ENCODE data around the gene METTL9. TPM values are rescaled to one million over a fixed set of nuclear protein-coding genes. Genes with fewer than 3 reads are reported as not detected.
"Not testable (repeated sequence)": the region's sequence is repeated elsewhere in the genome, so short reads cannot be mapped to it uniquely, and the experiment has no call there.

Gene METTL9
- polyA plus RNA-seq, 1 experiment = 46.3 TPM

DNA sequence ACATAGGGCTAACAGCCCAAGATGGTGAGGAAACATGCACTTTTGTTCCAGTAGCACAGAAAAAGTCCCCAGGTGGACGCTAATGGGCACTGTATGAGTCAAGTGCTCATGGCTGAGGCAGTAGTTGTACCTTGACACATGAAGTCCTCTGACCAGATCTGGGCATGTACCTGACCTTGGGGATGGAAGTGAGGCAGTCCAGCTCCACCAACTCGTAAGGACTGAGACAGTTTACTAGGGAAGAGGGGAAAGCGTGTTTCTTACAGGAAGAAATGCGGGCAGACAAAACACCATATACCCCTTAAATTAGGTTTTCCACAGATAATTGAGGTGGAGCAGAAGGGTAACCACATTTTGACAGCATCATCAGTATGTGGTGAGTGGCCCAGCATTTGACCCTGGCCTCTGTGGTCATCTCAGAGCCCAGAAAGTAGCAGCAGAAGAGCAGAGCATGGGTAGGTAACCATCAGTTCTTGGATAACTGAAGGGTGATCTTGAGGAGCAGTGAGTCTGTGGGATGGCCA is 32.4 kb upstream of the METTL9 start:
- ChIA-PET POLR2A (no interaction called here), CTCF (no interaction called here)
- DNase-seq (ENCODE audit: low read depth) = no peak
- Histone ChIP-seq H3K27me3 (ENCODE audit: control insufficient read depth, insufficient read depth, low read length) (peaks cover 3% of the 10 kb centered on the region; the same call in 1 of the 2 replicates), H3K36me3 (ENCODE audit: control insufficient read depth, insufficient read depth, low read length) (no peaks in the 10 kb centered on the region), H3K4me3 (ENCODE audit: low read depth, low read length) (no peak overlapping the region)
- TF ChIP-seq, protein P1, sequence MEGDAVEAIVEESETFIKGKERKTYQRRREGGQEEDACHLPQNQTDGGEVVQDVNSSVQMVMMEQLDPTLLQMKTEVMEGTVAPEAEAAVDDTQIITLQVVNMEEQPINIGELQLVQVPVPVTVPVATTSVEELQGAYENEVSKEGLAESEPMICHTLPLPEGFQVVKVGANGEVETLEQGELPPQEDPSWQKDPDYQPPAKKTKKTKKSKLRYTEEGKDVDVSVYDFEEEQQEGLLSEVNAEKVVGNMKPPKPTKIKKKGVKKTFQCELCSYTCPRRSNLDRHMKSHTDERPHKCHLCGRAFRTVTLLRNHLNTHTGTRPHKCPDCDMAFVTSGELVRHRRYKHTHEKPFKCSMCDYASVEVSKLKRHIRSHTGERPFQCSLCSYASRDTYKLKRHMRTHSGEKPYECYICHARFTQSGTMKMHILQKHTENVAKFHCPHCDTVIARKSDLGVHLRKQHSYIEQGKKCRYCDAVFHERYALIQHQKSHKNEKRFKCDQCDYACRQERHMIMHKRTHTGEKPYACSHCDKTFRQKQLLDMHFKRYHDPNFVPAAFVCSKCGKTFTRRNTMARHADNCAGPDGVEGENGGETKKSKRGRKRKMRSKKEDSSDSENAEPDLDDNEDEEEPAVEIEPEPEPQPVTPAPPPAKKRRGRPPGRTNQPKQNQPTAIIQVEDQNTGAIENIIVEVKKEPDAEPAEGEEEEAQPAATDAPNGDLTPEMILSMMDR (IDR thresholded peaks at IDR 0.05; ENCODE audit: insufficient read depth, low read depth, low read length) = no peak

DNA sequence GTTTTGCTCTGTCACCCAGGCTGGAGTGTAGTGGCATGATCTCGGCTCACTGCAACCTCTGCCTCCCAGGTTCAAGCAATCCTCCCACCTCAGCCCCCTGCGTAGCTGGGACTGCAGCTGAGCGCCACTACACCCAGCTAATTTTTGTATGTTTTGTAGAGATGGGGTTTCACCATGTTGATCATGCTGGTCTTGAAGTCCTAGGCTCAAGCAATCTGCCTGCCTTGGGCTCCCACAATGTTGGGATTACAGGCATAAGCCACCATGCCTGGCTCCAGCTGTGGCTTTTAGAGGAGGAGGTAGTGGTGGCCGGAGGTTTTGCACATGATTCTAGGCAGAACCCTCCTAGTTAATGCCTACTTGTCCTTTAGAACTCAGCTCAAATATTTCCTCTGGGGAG is 31.9 kb upstream of the METTL9 start:
- H3K4me3 ChIP-seq (ENCODE audit: low read depth, low read length); DNase-seq (ENCODE audit: low read depth); H3K27me3 ChIP-seq (ENCODE audit: control insufficient read depth, insufficient read depth, low read length); POLR2A ChIA-PET; H3K36me3 ChIP-seq (ENCODE audit: control insufficient read depth, insufficient read depth, low read length): not testable (repeated sequence)
- CTCF ChIA-PET = interaction anchor here (0.6 kb wide), 1 partner anchor 141 kb away, joined by 4 read pairs; no protein-coding TSS in a partner anchor

DNA sequence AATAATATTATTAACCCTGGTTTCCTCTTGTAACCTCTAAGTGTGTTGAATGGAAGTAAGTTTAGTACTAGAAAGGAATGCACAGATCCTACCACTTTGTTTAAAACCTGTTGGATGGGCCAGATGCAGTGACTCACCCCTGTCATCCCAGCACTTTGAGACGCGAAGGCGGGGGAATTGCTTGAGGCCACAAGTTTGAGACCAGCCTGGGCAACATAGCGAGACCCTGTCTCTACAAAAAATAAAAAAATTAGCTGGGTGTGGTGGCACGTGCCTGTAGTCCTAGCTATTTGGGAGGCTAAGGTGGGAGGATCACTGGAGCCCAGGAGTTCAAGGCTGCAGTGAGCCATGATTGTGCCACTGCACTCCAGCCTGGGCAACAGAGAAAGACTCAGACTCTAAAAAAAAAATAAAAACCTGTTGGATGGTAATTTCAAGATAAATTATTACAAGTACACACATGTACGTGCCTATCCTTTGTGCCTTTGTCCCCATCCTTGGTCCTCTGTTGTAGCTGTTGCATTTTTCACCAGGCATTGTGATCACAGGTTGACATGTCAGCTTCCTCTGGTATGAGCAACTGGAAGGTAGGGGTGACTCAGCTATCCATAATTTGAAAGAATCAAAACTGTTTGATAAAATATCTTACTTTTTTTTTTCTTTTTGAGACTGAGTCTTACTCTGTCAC is 30.7 kb upstream of the METTL9 start:
- H3K36me3 ChIP-seq (ENCODE audit: control insufficient read depth, insufficient read depth, low read length) = no peaks in the 10 kb centered on the region
- H3K4me3 ChIP-seq (ENCODE audit: low read depth, low read length) = no peak overlapping the region
- H3K27me3 ChIP-seq (ENCODE audit: control insufficient read depth, insufficient read depth, low read length) = peaks cover 3% of the 10 kb centered on the region; the same call in 1 of the 2 replicates
- CTCF ChIA-PET = interaction anchor here (0.6 kb wide), 1 partner anchor 61 kb away, joined by 3 read pairs; no protein-coding TSS in a partner anchor
- TF ChIP-seq, protein P1 (IDR thresholded peaks at IDR 0.05; ENCODE audit: insufficient read depth, low read depth, low read length) = no peak
- no peak for DNase-seq (ENCODE audit: low read depth)
- POLR2A ChIA-PET = no interaction called here

DNA sequence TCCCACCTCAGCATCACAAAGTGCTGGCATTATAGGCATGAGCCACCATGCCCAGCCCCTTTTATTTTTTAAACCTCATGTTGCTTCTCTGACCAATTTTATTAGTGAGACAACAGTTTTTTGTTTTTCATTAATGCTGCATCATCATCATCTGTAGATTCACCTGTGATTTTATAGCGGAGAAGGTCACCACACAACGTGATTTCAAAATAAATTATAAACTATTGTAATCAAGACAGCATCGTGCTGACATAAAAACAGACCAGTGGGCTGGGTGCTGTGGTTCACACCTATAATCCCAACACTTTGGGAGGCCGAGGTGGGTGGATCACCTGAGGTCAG is 28.7 kb upstream of the METTL9 start:
- ChIA-PET POLR2A (no interaction called here), CTCF (interaction anchor here (0.6 to 1.1 kb wide), 2 partner anchors 9 to 14 kb away, joined by 3 to 5 read pairs; no protein-coding TSS in a partner anchor)
- no peak for DNase-seq (ENCODE audit: low read depth)
- Histone ChIP-seq H3K27me3 (ENCODE audit: control insufficient read depth, insufficient read depth, low read length) (peaks cover 3% of the 10 kb centered on the region; the same call in 1 of the 2 replicates), H3K4me3 (ENCODE audit: low read depth, low read length) (no peak overlapping the region), H3K36me3 (ENCODE audit: control insufficient read depth, insufficient read depth, low read length) (no peaks in the 10 kb centered on the region)
- TF ChIP-seq, protein P1 (IDR thresholded peaks at IDR 0.05; ENCODE audit: insufficient read depth, low read depth, low read length) = no peak

DNA sequence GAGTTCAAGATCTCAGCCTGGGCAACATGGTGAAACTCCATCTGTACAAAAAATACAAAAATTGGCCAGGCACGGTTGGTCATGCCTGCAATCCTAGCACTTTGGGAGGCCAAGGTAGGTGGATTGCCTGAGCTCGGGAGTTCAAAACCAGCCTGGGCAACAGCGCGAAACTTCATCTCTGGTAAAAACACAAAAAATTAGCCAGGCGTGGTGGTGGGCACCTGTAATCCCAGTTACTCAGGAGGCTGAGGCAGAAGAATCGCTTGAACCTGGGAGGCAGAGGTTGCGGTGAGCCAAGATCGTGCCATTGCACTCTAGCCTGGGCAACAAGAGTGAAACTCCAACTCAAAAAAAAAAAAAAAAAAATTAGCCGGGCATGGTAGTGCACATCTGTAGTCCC is 25.9 kb upstream of the METTL9 start:
- CTCF ChIA-PET = interaction anchor here (1.3 to 1.7 kb wide), 2 partner anchors 10 to 18 kb away, joined by 5 read pairs; no protein-coding TSS in a partner anchor
- POLR2A ChIA-PET; H3K27me3 ChIP-seq (ENCODE audit: control insufficient read depth, insufficient read depth, low read length); H3K36me3 ChIP-seq (ENCODE audit: control insufficient read depth, insufficient read depth, low read length); H3K4me3 ChIP-seq (ENCODE audit: low read depth, low read length); DNase-seq (ENCODE audit: low read depth): not testable (repeated sequence)

DNA sequence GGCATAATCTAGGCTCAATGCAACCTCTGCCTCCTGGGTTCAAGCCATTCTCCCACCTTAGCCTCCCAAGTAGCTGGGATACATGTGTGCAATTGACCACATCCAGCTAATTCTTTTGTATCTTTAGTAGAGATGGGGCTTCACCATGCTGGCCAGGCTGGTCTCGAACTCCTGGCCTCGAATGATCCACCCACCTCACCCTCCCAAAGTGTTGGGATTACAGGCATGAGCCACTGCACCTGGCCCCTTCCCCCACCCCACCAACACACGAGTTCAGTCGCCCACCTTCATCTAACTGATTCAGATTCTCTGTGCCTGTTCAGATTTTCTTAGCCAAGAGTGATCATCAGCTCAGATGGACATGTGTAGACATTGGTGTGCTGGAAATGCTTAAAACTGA is 25.0 kb upstream of the METTL9 start:
- peaks cover 2% of the 10 kb centered on the region; the same call in 1 of the 2 replicates for H3K27me3 ChIP-seq (ENCODE audit: control insufficient read depth, insufficient read depth, low read length)
- H3K36me3 ChIP-seq (ENCODE audit: control insufficient read depth, insufficient read depth, low read length) = no peaks in the 10 kb centered on the region
- DNase-seq (ENCODE audit: low read depth) = no peak
- H3K4me3 ChIP-seq (ENCODE audit: low read depth, low read length) = no peak overlapping the region
- ChIA-PET POLR2A (no interaction called here), CTCF (interaction anchor here (1.7 kb wide), 1 partner anchor 19 kb away, joined by 5 read pairs; no protein-coding TSS in a partner anchor)
- TF ChIP-seq, protein P1 (IDR thresholded peaks at IDR 0.05; ENCODE audit: insufficient read depth, low read depth, low read length) = no peak

DNA sequence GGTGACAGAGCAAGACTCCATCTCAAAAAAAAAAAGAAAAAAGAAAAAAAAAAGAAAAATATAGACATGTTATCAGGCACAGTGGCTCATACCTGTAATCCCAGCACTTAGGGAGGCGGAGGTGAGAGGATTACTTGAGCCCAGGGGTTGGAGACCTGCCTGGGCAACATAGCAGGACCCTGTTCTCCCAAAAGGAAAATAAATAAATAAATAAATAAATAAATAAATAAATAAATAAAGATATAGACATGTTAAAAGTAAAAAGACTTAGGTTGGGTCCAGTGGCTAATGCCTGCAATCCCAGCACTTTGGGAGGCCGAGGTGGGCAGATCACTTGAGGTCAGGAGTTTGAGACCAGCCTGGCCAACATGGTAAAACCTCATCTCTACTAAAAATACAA is 23.1 kb upstream of the METTL9 start:
- H3K27me3 ChIP-seq (ENCODE audit: control insufficient read depth, insufficient read depth, low read length); H3K4me3 ChIP-seq (ENCODE audit: low read depth, low read length); POLR2A ChIA-PET; DNase-seq (ENCODE audit: low read depth); H3K36me3 ChIP-seq (ENCODE audit: control insufficient read depth, insufficient read depth, low read length): not testable (repeated sequence)
- CTCF ChIA-PET = interaction anchor here (0.6 to 2.4 kb wide), 3 partner anchors 10 to 65 kb away, joined by 3 to 6 read pairs (median 3); no protein-coding TSS in a partner anchor

DNA sequence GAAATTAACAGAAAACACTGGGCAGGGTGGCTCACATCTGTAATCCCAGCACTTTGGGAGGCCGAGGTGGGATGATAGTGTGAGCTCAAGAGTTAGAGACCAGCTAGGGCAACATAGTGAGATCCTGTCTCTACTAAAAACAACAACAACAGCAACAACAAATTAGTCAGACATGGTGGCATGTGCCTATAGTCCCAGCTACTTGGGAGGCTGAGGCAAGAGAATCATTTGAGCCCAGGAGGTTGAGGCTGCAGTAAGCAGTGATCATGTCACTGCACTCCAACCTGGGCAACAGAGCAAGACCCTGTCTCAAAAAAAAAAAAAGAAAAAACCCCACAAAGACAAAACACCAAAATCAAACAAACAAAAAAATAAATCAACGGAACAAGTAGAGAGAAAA is 21.9 kb upstream of the METTL9 start:
- POLR2A ChIA-PET; H3K27me3 ChIP-seq (ENCODE audit: control insufficient read depth, insufficient read depth, low read length): not testable (repeated sequence)
- CTCF ChIA-PET = interaction anchor here (1.0 to 2.4 kb wide), 3 partner anchors 11 to 63 kb away, joined by 3 to 6 read pairs (median 4); no protein-coding TSS in a partner anchor

DNA sequence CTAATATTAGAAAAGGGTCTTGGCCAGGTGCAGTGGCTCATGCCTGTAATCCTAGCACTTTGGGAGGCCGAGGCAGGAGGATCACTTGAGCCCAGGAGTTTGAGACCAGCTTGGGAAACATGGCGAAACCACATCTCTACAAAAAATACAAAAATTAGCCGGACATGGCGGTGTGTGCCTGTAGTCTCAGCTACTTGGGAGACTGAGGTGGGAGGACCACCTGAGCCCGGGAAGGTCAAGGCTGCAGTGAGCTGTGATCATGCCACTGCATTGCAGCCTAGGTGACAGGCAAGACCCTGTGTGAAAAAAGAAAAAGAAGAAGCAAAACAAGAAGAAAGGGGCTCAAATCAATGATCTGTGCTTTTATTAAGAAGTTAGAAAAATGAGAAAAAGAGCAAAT is 21.1 kb upstream of the METTL9 start:
- DNase-seq (ENCODE audit: low read depth); H3K27me3 ChIP-seq (ENCODE audit: control insufficient read depth, insufficient read depth, low read length); POLR2A ChIA-PET; H3K36me3 ChIP-seq (ENCODE audit: control insufficient read depth, insufficient read depth, low read length); H3K4me3 ChIP-seq (ENCODE audit: low read depth, low read length): not testable (repeated sequence)
- CTCF ChIA-PET = interaction anchor here (0.6 to 2.4 kb wide), 3 partner anchors 19 to 1120 kb away, joined by 3 to 6 read pairs (median 3); no protein-coding TSS in a partner anchor

More for the DNA sequence above, 21.9 kb upstream of the METTL9 start:
- not testable (repeated sequence) for DNase-seq (ENCODE audit: low read depth); H3K36me3 ChIP-seq (ENCODE audit: control insufficient read depth, insufficient read depth, low read length); H3K4me3 ChIP-seq (ENCODE audit: low read depth, low read length)
